Measurements from ENCODE around the gene CDK1.
"Not testable (repeated sequence)": the region's sequence is repeated elsewhere in the genome, so short reads cannot be mapped to it uniquely, and the experiment has no call there.

Gene CDK1

DNA sequence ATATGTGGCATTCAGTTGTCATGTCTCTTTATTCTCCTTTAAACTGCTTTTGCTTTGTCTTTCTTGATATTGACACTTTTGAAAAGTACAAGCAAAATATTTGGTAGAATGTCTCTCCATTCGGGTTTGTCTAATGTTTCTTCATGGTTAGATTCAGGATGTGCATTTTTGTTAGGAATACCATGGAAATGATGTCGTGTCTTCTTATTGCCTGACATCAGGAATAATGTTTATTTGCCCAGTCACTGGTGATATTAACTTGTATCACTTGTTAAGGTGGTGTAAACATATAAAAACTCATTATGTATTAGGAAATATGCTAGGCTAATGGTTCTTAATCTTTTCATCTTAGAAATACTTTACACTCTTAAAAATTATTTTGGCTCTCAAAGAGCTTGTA lies 43.4 kb downstream of the CDK1 start:
- Histone ChIP-seq H3K4me1 (ENCODE audit: control insufficient read depth in 5 of 5, insufficient read depth in 5 of 5, low read length in 5 of 5) (peaks cover 5 to 29% (median 5%) of the 10 kb centered on the region in 5 donors), H3K36me3 (ENCODE audit: control insufficient read depth in 5 of 5, insufficient read depth in 5 of 5, low read length in 5 of 5) (no peaks in the 10 kb centered on the region), H3K27ac (ENCODE audit: low read depth, low read length) (no peak overlapping the region), H3K9me3 (ENCODE audit: control insufficient read depth in 5 of 5, low read length in 5 of 5) (no peaks in the 10 kb centered on the region), H3K9ac (ENCODE audit: low read length in 5 of 5) (no peak overlapping the region), H3K4me3 (ENCODE audit: low read depth in 1 of 5, low read length in 5 of 5) (no peak overlapping the region), H3K27me3 (ENCODE audit: control insufficient read depth in 5 of 5, insufficient read depth in 4 of 5, low read length in 5 of 5) (no peaks in the 10 kb centered on the region)

GRCh38 chr10:60822809-60823208 lies 44.5 kb downstream of the CDK1 start:
- H3K36me3 ChIP-seq (ENCODE audit: control insufficient read depth in 5 of 5, insufficient read depth in 5 of 5, low read length in 5 of 5), result no peaks in the 10 kb centered on the region
- H3K27ac ChIP-seq (ENCODE audit: low read depth, low read length), result no peak overlapping the region

DNA sequence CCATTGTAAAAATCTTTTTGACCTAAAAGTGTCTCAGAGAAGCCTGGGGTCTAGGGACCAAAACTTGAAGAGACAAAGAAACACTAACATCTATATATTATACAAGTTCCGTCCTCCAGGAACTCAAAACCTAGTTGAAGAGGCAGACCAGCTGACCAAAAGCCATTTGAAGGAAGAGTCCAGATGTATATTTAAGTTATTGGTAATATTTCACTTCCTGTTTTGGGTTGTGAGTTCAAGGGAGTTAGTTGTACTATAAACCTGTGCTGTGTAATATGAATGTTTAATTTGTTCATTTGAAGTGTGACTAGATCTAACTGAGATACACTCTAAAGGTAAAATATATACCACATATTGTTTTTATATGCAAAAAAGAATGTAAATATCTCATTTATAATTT lies 45.0 kb downstream of the CDK1 start:
- H3K27me3 ChIP-seq (ENCODE audit: control insufficient read depth in 5 of 5, insufficient read depth in 4 of 5, low read length in 5 of 5), result no peaks in the 10 kb centered on the region
- H3K9ac ChIP-seq (ENCODE audit: low read length in 5 of 5), result no peak overlapping the region
- H3K4me1 ChIP-seq (ENCODE audit: control insufficient read depth in 5 of 5, insufficient read depth in 5 of 5, low read length in 5 of 5), result peaks cover 3 to 40% (median 12%) of the 10 kb centered on the region in 5 donors
- no peaks in the 10 kb centered on the region for H3K9me3 ChIP-seq (ENCODE audit: control insufficient read depth in 5 of 5, low read length in 5 of 5)
- no peak overlapping the region for H3K27ac ChIP-seq (ENCODE audit: low read depth, low read length)
- H3K36me3 ChIP-seq (ENCODE audit: control insufficient read depth in 5 of 5, insufficient read depth in 5 of 5, low read length in 5 of 5), result no peaks in the 10 kb centered on the region
- no peak overlapping the region for H3K4me3 ChIP-seq (ENCODE audit: low read depth in 1 of 5, low read length in 5 of 5)

More at GRCh38 chr10:60822809-60823208, 44.5 kb downstream of the CDK1 start:
- Histone ChIP-seq H3K4me3 (ENCODE audit: low read depth in 1 of 5, low read length in 5 of 5) (no peak overlapping the region), H3K4me1 (ENCODE audit: control insufficient read depth in 5 of 5, insufficient read depth in 5 of 5, low read length in 5 of 5) (peaks cover 3 to 35% (median 7%) of the 10 kb centered on the region in 5 donors), H3K9ac (ENCODE audit: low read length in 5 of 5) (no peak overlapping the region), H3K27me3 (ENCODE audit: control insufficient read depth in 5 of 5, insufficient read depth in 4 of 5, low read length in 5 of 5) (no peaks in the 10 kb centered on the region), H3K9me3 (ENCODE audit: control insufficient read depth in 5 of 5, low read length in 5 of 5) (no peaks in the 10 kb centered on the region)

DNA sequence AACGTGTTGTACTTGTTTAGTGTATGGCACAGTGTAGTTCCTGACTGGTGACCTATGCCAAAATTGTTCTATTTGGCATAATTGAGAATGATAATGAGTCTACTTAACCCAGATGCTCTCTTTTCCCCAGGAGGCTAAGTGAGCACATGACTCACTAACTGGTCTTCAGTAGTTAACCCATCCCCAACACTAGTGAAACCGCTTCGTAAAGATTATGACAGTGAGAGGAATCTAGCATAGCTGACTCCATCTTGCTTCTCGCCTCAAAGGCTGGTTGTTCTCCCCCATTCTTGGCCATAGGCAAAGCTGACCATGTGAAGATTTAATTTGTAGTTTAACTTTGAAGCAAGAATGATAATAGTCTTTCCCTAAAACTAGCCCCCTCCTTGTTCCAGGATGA lies 47.2 kb downstream of the CDK1 start:
- Histone ChIP-seq H3K27ac (ENCODE audit: low read depth, low read length) (no peak overlapping the region), H3K4me1 (ENCODE audit: control insufficient read depth in 5 of 5, insufficient read depth in 5 of 5, low read length in 5 of 5) (peaks cover 3 to 37% (median 13%) of the 10 kb centered on the region in 5 donors), H3K4me3 (ENCODE audit: low read depth in 1 of 5, low read length in 5 of 5) (no peak overlapping the region), H3K36me3 (ENCODE audit: control insufficient read depth in 5 of 5, insufficient read depth in 5 of 5, low read length in 5 of 5) (no peaks in the 10 kb centered on the region), H3K9ac (ENCODE audit: low read length in 5 of 5) (no peak overlapping the region), H3K9me3 (ENCODE audit: control insufficient read depth in 5 of 5, low read length in 5 of 5) (no peaks in the 10 kb centered on the region), H3K27me3 (ENCODE audit: control insufficient read depth in 5 of 5, insufficient read depth in 4 of 5, low read length in 5 of 5) (no peaks in the 10 kb centered on the region)

- no peaks in the 10 kb centered on the region for H3K36me3 ChIP-seq (ENCODE audit: control insufficient read depth in 5 of 5, insufficient read depth in 5 of 5, low read length in 5 of 5)
- no peak overlapping the region for H3K9ac ChIP-seq (ENCODE audit: low read length in 5 of 5)
- H3K4me3 ChIP-seq (ENCODE audit: low read depth in 1 of 5, low read length in 5 of 5), result peak overlapping the region in 2 of 5 donors; percentile 18 to 22
- H3K27me3 ChIP-seq (ENCODE audit: control insufficient read depth in 5 of 5, insufficient read depth in 4 of 5, low read length in 5 of 5), result no peaks in the 10 kb centered on the region
- no peaks in the 10 kb centered on the region for H3K9me3 ChIP-seq (ENCODE audit: control insufficient read depth in 5 of 5, low read length in 5 of 5)
- peaks cover 2 to 35% (median 13%) of the 10 kb centered on the region in 5 donors for H3K4me1 ChIP-seq (ENCODE audit: control insufficient read depth in 5 of 5, insufficient read depth in 5 of 5, low read length in 5 of 5)
- H3K27ac ChIP-seq (ENCODE audit: low read depth, low read length), result peak overlapping the region; percentile 53
Observed at GRCh38 chr10:60827791-60828488, 49.7 kb downstream of the CDK1 start.

- no peaks in the 10 kb centered on the region for H3K9me3 ChIP-seq (ENCODE audit: control insufficient read depth in 5 of 5, low read length in 5 of 5)
- peaks cover 2 to 34% (median 13%) of the 10 kb centered on the region in 5 donors for H3K4me1 ChIP-seq (ENCODE audit: control insufficient read depth in 5 of 5, insufficient read depth in 5 of 5, low read length in 5 of 5)
- H3K4me3 ChIP-seq (ENCODE audit: low read depth in 1 of 5, low read length in 5 of 5), result peak overlapping the region in 1 of 5 donors; percentile 22
- H3K27ac ChIP-seq (ENCODE audit: low read depth, low read length), result peak overlapping the region; percentile 53
- H3K36me3 ChIP-seq (ENCODE audit: control insufficient read depth in 5 of 5, insufficient read depth in 5 of 5, low read length in 5 of 5), result no peaks in the 10 kb centered on the region
- H3K9ac ChIP-seq (ENCODE audit: low read length in 5 of 5), result no peak overlapping the region
- H3K27me3 ChIP-seq (ENCODE audit: control insufficient read depth in 5 of 5, insufficient read depth in 4 of 5, low read length in 5 of 5), result no peaks in the 10 kb centered on the region
Observed at GRCh38 chr10:60828489-60828852, 50.2 kb downstream of the CDK1 start.

DNA sequence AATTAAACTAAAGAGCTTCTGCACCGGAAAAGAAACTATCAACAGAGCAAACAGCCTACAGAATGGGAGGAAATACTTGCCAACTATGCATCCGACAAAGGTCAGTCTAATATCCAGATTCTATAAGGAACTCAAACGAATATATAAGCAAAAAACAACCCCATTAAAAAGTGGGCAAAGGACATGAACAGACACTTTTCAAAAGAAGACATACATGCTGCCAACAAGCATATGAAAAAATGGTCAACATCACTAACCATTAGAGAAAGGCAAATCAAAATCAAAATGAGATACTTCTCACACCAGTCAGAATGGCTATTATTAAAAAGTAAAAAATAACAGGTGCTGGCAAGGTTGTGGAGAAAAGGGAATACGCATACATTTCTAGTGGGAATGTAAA lies 53.9 kb downstream of the CDK1 start:
- H3K9ac ChIP-seq (ENCODE audit: low read length in 5 of 5); H3K4me3 ChIP-seq (ENCODE audit: low read depth in 1 of 5, low read length in 5 of 5); H3K27me3 ChIP-seq (ENCODE audit: control insufficient read depth in 5 of 5, insufficient read depth in 4 of 5, low read length in 5 of 5); H3K36me3 ChIP-seq (ENCODE audit: control insufficient read depth in 5 of 5, insufficient read depth in 5 of 5, low read length in 5 of 5); H3K9me3 ChIP-seq (ENCODE audit: control insufficient read depth in 5 of 5, low read length in 5 of 5); H3K27ac ChIP-seq (ENCODE audit: low read depth, low read length): not testable (repeated sequence)
- H3K4me1 ChIP-seq (ENCODE audit: control insufficient read depth in 5 of 5, insufficient read depth in 5 of 5, low read length in 5 of 5), result peaks cover 2 to 20% (median 12%) of the 10 kb centered on the region in 5 donors

GRCh38 chr10:60834401-60834800 lies 56.1 kb downstream of the CDK1 start:
- Histone ChIP-seq H3K9ac (ENCODE audit: low read length in 5 of 5) (no peak overlapping the region), H3K27ac (ENCODE audit: low read depth, low read length) (no peak overlapping the region), H3K4me3 (ENCODE audit: low read depth in 1 of 5, low read length in 5 of 5) (no peak overlapping the region), H3K9me3 (ENCODE audit: control insufficient read depth in 5 of 5, low read length in 5 of 5) (no peaks in the 10 kb centered on the region), H3K4me1 (ENCODE audit: control insufficient read depth in 5 of 5, insufficient read depth in 5 of 5, low read length in 5 of 5) (peaks cover 0 to 11% (median 0%) of the 10 kb centered on the region in 5 donors), H3K36me3 (ENCODE audit: control insufficient read depth in 5 of 5, insufficient read depth in 5 of 5, low read length in 5 of 5) (no peaks in the 10 kb centered on the region), H3K27me3 (ENCODE audit: control insufficient read depth in 5 of 5, insufficient read depth in 4 of 5, low read length in 5 of 5) (no peaks in the 10 kb centered on the region)

DNA sequence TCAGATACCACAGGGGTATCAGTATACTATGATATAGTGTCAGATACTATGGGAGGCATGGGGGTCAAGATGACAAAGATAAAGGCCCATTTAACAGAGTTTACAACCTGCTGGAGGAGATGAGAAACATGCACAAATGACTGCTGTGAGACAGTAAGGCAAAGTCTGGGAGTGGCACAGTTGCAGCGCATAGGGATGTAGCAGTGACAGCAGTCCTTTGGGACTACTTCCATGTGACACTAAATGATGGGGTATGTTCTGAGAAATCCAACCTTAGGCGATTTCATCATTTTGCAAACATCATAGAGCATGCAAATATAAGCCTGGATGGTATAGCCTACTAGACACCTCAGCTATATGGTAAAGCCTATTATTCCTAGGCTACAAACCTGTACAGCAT lies 56.8 kb downstream of the CDK1 start:
- H3K9me3 ChIP-seq (ENCODE audit: control insufficient read depth in 5 of 5, low read length in 5 of 5), result no peaks in the 10 kb centered on the region

GRCh38 chr10:60841227-60841626 lies 62.9 kb downstream of the CDK1 start:
- not testable (repeated sequence) for H3K27ac ChIP-seq (ENCODE audit: low read depth, low read length); H3K4me1 ChIP-seq (ENCODE audit: control insufficient read depth in 5 of 5, insufficient read depth in 5 of 5, low read length in 5 of 5); H3K9ac ChIP-seq (ENCODE audit: low read length in 5 of 5); H3K36me3 ChIP-seq (ENCODE audit: control insufficient read depth in 5 of 5, insufficient read depth in 5 of 5, low read length in 5 of 5); H3K9me3 ChIP-seq (ENCODE audit: control insufficient read depth in 5 of 5, low read length in 5 of 5); H3K4me3 ChIP-seq (ENCODE audit: low read depth in 1 of 5, low read length in 5 of 5); H3K27me3 ChIP-seq (ENCODE audit: control insufficient read depth in 5 of 5, insufficient read depth in 4 of 5, low read length in 5 of 5)

More for the DNA sequence above, 56.8 kb downstream of the CDK1 start:
- no peak overlapping the region for H3K9ac ChIP-seq (ENCODE audit: low read length in 5 of 5)
- H3K4me1 ChIP-seq (ENCODE audit: control insufficient read depth in 5 of 5, insufficient read depth in 5 of 5, low read length in 5 of 5), result peaks cover 0 to 11% (median 0%) of the 10 kb centered on the region in 5 donors
- no peaks in the 10 kb centered on the region for H3K36me3 ChIP-seq (ENCODE audit: control insufficient read depth in 5 of 5, insufficient read depth in 5 of 5, low read length in 5 of 5)
- H3K27ac ChIP-seq (ENCODE audit: low read depth, low read length), result no peak overlapping the region
- H3K4me3 ChIP-seq (ENCODE audit: low read depth in 1 of 5, low read length in 5 of 5), result no peak overlapping the region
- no peaks in the 10 kb centered on the region for H3K27me3 ChIP-seq (ENCODE audit: control insufficient read depth in 5 of 5, insufficient read depth in 4 of 5, low read length in 5 of 5)
